A204.1 (cell line): ENCODE results near the gene GATM.
"Not testable (repeated sequence)": the region's sequence is repeated elsewhere in the genome, so short reads cannot be mapped to it uniquely, and the experiment has no call there.

Source experiments
- FAIRE-seq: peaks from 2 replicates; lab custom pipeline; 2012; peaks lifted over from hg19 to GRCh38; lab: Jason Lieb, UNC

The GATM gene

GRCh38 chr15:45351227-45351626 is 27.1 kb downstream of the GATM start:
- no peak for FAIRE-seq

GRCh38 chr15:45349623-45350022 is 28.7 kb downstream of the GATM start:
- FAIRE-seq, result no peak

GRCh38 chr15:45347989-45348388 is 30.4 kb downstream of the GATM start:
- no peak for FAIRE-seq

- no peak for FAIRE-seq
These were observed 31.3 kb downstream of the GATM start for GRCh38 chr15:45347033-45347432.

GRCh38 chr15:45346381-45346780 is 32.0 kb downstream of the GATM start:
- no peak for FAIRE-seq

GRCh38 chr15:45343258-45343860 is 35.0 kb downstream of the GATM start:
- FAIRE-seq, result no peak

- FAIRE-seq, result no peak
These were observed 36.6 kb downstream of the GATM start for GRCh38 chr15:45341790-45342189.

- FAIRE-seq, result no peak
These were observed 37.9 kb downstream of the GATM start for GRCh38 chr15:45340429-45340828.

GRCh38 chr15:45338417-45338816 is 39.9 kb downstream of the GATM start:
- FAIRE-seq, result no peak

- FAIRE-seq, result no peak
These were observed 41.1 kb downstream of the GATM start for GRCh38 chr15:45337224-45337623.

GRCh38 chr15:45333550-45333949 is 44.8 kb downstream of the GATM start:
- FAIRE-seq, result no peak

- FAIRE-seq, result no peak
These were observed 45.6 kb downstream of the GATM start for GRCh38 chr15:45332694-45333093.

GRCh38 chr15:45331972-45332371 is 46.4 kb downstream of the GATM start:
- FAIRE-seq, result no peak

- no peak for FAIRE-seq
These were observed 49.7 kb downstream of the GATM start for GRCh38 chr15:45328663-45329062.

GRCh38 chr15:45326741-45327140 is 51.6 kb downstream of the GATM start:
- FAIRE-seq, result no peak

GRCh38 chr15:45326280-45326679 is 52.1 kb downstream of the GATM start:
- FAIRE-seq, result no peak

GRCh38 chr15:45320581-45321205 is 57.7 kb downstream of the GATM start:
- no peak for FAIRE-seq

GRCh38 chr15:45319472-45320214 is 58.7 kb downstream of the GATM start:
- FAIRE-seq, result no peak

- no peak for FAIRE-seq
These were observed 63.4 kb downstream of the GATM start for GRCh38 chr15:45314960-45315359.

- not testable (repeated sequence) for FAIRE-seq
These were observed 64.2 kb downstream of the GATM start for GRCh38 chr15:45314117-45314516.
